ENCODE measurements around the gene CNST.

Gene CNST

DNA sequence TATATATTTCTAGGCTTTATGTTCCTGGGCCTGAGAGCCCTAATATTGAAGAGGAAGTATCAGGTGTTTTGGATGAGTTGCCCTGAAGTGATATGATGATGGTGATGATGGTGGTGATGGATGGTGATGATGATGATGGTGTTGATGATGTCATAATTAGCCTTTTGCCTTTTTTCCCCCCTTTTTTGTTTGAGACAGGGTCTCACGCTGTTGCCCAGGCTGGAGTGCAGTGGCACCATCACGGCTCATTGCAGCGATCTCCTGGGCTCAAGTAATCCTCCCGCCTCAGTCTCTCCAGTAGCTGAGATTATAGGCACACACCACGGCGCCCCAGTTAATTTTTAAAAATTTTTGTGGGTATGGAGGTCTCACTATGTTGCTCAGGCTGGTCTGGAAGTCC, 76.5 kb downstream of the CNST start:
- H3K36me3 ChIP-seq (replicated peaks; ENCODE audit: insufficient read depth, low read length): peaks cover 2% of the 10 kb centered on the region; the same call in 1 of the 2 replicates

DNA sequence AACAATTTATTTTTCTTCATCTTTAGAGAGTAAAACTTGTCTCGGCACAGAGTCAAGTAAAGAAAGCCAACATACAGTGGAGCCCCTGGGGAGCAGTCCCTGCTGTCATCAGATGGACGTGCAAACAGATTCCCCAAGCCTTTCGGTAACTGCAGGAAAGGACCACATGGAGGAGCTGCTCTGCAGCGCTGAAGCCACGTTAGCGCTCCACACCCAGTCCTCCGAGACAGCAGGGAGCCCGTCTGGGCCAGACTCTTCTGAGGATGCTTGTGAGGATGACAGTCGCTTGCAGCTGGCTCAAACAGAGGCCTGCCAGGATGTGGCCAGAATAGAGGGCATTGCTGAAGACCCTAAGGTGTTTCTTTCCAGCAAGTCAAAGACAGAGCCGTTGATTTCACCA, 80.9 kb downstream of the CNST start:
- no peak for DNase-seq

More for the DNA sequence above, 76.5 kb downstream of the CNST start:
- Histone ChIP-seq H3K4me1 (ENCODE audit: low read length) (no peaks in the 10 kb centered on the region), H3K4me3 (ENCODE audit: low read length) (no peak overlapping the region), H3K27ac (ENCODE audit: low read length) (no peak overlapping the region), H3K9ac (ENCODE audit: low read length) (no peak overlapping the region), H3K9me3 (replicated peaks; ENCODE audit: insufficient read depth, low read length) (no peaks in the 10 kb centered on the region), H4K20me1 (ENCODE audit: insufficient read depth, low read length) (no peaks in the 10 kb centered on the region), H3K9me2 (replicated peaks; ENCODE audit: insufficient read depth, low read length) (no peaks in the 10 kb centered on the region), H3K27me3 (replicated peaks; ENCODE audit: insufficient read depth, low read length) (no peaks in the 10 kb centered on the region), H3K4me2 (ENCODE audit: low read depth, low read length) (no peak overlapping the region), H3F3A (ENCODE audit: insufficient read depth, low read length) (no peaks in the 10 kb centered on the region), H3K79me2 (ENCODE audit: low read length) (0 out of 2 replicates have a peak, but pooled peaks cover 7% of the 10 kb centered on the region), H2AFZ (ENCODE audit: low read length) (no peak overlapping the region)
- no peak for DNase-seq
- no peak for TF ChIP-seq EZH2 (optimal IDR thresholded peaks at IDR 0.05; ENCODE audit: low read depth, low read length)
- TF ChIP-seq, protein P1, sequence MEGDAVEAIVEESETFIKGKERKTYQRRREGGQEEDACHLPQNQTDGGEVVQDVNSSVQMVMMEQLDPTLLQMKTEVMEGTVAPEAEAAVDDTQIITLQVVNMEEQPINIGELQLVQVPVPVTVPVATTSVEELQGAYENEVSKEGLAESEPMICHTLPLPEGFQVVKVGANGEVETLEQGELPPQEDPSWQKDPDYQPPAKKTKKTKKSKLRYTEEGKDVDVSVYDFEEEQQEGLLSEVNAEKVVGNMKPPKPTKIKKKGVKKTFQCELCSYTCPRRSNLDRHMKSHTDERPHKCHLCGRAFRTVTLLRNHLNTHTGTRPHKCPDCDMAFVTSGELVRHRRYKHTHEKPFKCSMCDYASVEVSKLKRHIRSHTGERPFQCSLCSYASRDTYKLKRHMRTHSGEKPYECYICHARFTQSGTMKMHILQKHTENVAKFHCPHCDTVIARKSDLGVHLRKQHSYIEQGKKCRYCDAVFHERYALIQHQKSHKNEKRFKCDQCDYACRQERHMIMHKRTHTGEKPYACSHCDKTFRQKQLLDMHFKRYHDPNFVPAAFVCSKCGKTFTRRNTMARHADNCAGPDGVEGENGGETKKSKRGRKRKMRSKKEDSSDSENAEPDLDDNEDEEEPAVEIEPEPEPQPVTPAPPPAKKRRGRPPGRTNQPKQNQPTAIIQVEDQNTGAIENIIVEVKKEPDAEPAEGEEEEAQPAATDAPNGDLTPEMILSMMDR (IDR thresholded peaks at IDR 0.05; ENCODE audit: low read length): no peak

GRCh38 chr1:246647513-246647912, 81.3 kb downstream of the CNST start:
- no peaks in the 10 kb centered on the region for H3K9me3 ChIP-seq (replicated peaks; ENCODE audit: insufficient read depth, low read length)
- H3K9ac ChIP-seq (ENCODE audit: low read length): no peak overlapping the region
- no peak overlapping the region for H2AFZ ChIP-seq (ENCODE audit: low read length)
- no peak overlapping the region for H3K4me3 ChIP-seq (ENCODE audit: low read length)
- no peaks in the 10 kb centered on the region for H3F3A ChIP-seq (ENCODE audit: insufficient read depth, low read length)
- H3K27me3 ChIP-seq (replicated peaks; ENCODE audit: insufficient read depth, low read length): no peaks in the 10 kb centered on the region
- no peaks in the 10 kb centered on the region for H3K9me2 ChIP-seq (replicated peaks; ENCODE audit: insufficient read depth, low read length)
- peaks cover 4% of the 10 kb centered on the region; the same call in 1 of the 2 replicates for H3K36me3 ChIP-seq (replicated peaks; ENCODE audit: insufficient read depth, low read length)
- TF ChIP-seq, protein P1 (IDR thresholded peaks at IDR 0.05; ENCODE audit: low read length): no peak
- TF ChIP-seq EZH2phosphoT487 (IDR thresholded peaks at IDR 0.05; ENCODE audit: low read length) (no peak), EZH2 (optimal IDR thresholded peaks at IDR 0.05; ENCODE audit: low read depth, low read length) (no peak)
- H3K4me2 ChIP-seq (ENCODE audit: low read depth, low read length): no peak overlapping the region
- DNase-seq: no peak
- no peak overlapping the region for H3K27ac ChIP-seq (ENCODE audit: low read length)
- no peaks in the 10 kb centered on the region for H3K4me1 ChIP-seq (ENCODE audit: low read length)
- H3K79me2 ChIP-seq (ENCODE audit: low read length): no peaks in the 10 kb centered on the region
- H4K20me1 ChIP-seq (ENCODE audit: insufficient read depth, low read length): no peaks in the 10 kb centered on the region

More for the DNA sequence above, 80.9 kb downstream of the CNST start:
- no peaks in the 10 kb centered on the region for H4K20me1 ChIP-seq (ENCODE audit: insufficient read depth, low read length)
- H3K27me3 ChIP-seq (replicated peaks; ENCODE audit: insufficient read depth, low read length): no peaks in the 10 kb centered on the region
- H3F3A ChIP-seq (ENCODE audit: insufficient read depth, low read length): no peaks in the 10 kb centered on the region
- H3K4me3 ChIP-seq (ENCODE audit: low read length): no peak overlapping the region
- no peak overlapping the region for H3K4me2 ChIP-seq (ENCODE audit: low read depth, low read length)
- no peak overlapping the region for H3K9ac ChIP-seq (ENCODE audit: low read length)
- no peaks in the 10 kb centered on the region for H3K4me1 ChIP-seq (ENCODE audit: low read length)
- no peak overlapping the region for H3K27ac ChIP-seq (ENCODE audit: low read length)
- no peaks in the 10 kb centered on the region for H3K79me2 ChIP-seq (ENCODE audit: low read length)
- no peak for TF ChIP-seq EZH2 (optimal IDR thresholded peaks at IDR 0.05; ENCODE audit: low read depth, low read length)
- no peak for TF ChIP-seq EZH2phosphoT487 (IDR thresholded peaks at IDR 0.05; ENCODE audit: low read length)
- TF ChIP-seq, protein P1 (IDR thresholded peaks at IDR 0.05; ENCODE audit: low read length): no peak
- no peaks in the 10 kb centered on the region for H3K9me3 ChIP-seq (replicated peaks; ENCODE audit: insufficient read depth, low read length)
- H3K9me2 ChIP-seq (replicated peaks; ENCODE audit: insufficient read depth, low read length): no peaks in the 10 kb centered on the region
- H2AFZ ChIP-seq (ENCODE audit: low read length): no peak overlapping the region
- H3K36me3 ChIP-seq (replicated peaks; ENCODE audit: insufficient read depth, low read length): peaks cover 4% of the 10 kb centered on the region; the same call in 1 of the 2 replicates
